CD14-positive monocyte (primary cell): ENCODE data around the gene RALY. TPM values are rescaled to one million over a fixed set of nuclear protein-coding genes. Genes with fewer than 3 reads are reported as not detected.

ENCODE experiments used
- DNase-seq, 3 donors: peaks; one replicate each; pipeline ENCODE4 v3.0.0-alpha.2; 2011 to 2022
- H2AFZ ChIP-seq: 2 replicates; pipeline ENCODE4 v1.6.0; 2012; ENCODE audit warnings: mild to moderate bottlenecking, low read depth, low read length, inconsistent platforms; ENCODE audit not compliant: insufficient read depth, poor library complexity, severe bottlenecking
- H3K27ac ChIP-seq, 2 donors: 1 replicate in 1 of 2; 2 replicates in 1 of 2; pipeline ENCODE4 v1.5.1; 2012 to 2013; ENCODE audit warnings: low read length in 2 of 2, control low read depth in 1 of 2, inconsistent platforms in 1 of 2, low read depth in 1 of 2, mild to moderate bottlenecking in 1 of 2
- H3K27me3 ChIP-seq, 2 donors: one replicate each; pipeline versions ENCODE4 v1.6.0 to v1.6.1; 2011 to 2013; ENCODE audit warnings: low read length in 2 of 2; ENCODE audit not compliant: control insufficient read depth in 2 of 2, insufficient read depth in 2 of 2
- H3K36me3 ChIP-seq, 2 donors: replicated peaks in 1 of 2; 1 replicate in 1 of 2; 2 replicates in 1 of 2; pipeline versions ENCODE4 v1.5.1 to v1.6.1; 2012 to 2013; ENCODE audit warnings: low read length in 2 of 2, control low read depth in 1 of 2, inconsistent platforms in 1 of 2, mild to moderate bottlenecking in 1 of 2; ENCODE audit not compliant: insufficient read depth in 2 of 2, control insufficient read depth in 1 of 2
- H3K4me1 ChIP-seq, 2 donors: 1 replicate in 1 of 2; 2 replicates in 1 of 2; pipeline versions ENCODE4 v1.5.1 to v1.6.1; 2012 to 2013; ENCODE audit warnings: low read length in 2 of 2, control low read depth in 1 of 2, inconsistent platforms in 1 of 2, mild to moderate bottlenecking in 1 of 2, moderate library complexity in 1 of 2; ENCODE audit not compliant: insufficient read depth in 2 of 2, control insufficient read depth in 1 of 2
- H3K4me2 ChIP-seq: replicated peaks from 2 replicates; pipeline ENCODE3; 2012; ENCODE audit warnings: low read length, moderate library complexity, mild to moderate bottlenecking; ENCODE audit not compliant: poor library complexity, severe bottlenecking; ENCODE audit errors: extremely low read depth
- H3K4me3 ChIP-seq, 3 experiments: fragments of 200-600 bp in 1 of 3; sonication (generic) in 1 of 3; replicated peaks in 1 of 3; 1 replicate in 2 of 3; 2 replicates in 1 of 3; pipeline ENCODE4 v1.5.1; 2011 to 2013; ENCODE audit warnings: low read length in 3 of 3, mild to moderate bottlenecking in 3 of 3, control low read depth in 2 of 3, low read depth in 2 of 3, inconsistent platforms in 1 of 3, moderate library complexity in 1 of 3
- H3K79me2 ChIP-seq: 2 replicates; pipeline ENCODE4 v1.6.0; 2012; ENCODE audit warnings: mild to moderate bottlenecking, control low read depth, inconsistent platforms, low read length, moderate library complexity; ENCODE audit not compliant: insufficient read depth
- H3K9ac ChIP-seq: 2 replicates; pipeline ENCODE4 v1.6.0; 2017; ENCODE audit warnings: low read length, mild to moderate bottlenecking; ENCODE audit not compliant: insufficient read depth, poor library complexity, severe bottlenecking
- H3K9me3 ChIP-seq, 2 donors: replicated peaks in 1 of 2; 1 replicate in 1 of 2; 2 replicates in 1 of 2; pipeline versions ENCODE4 v1.5.1 to v1.6.1; 2012 to 2013; ENCODE audit warnings: low read length in 2 of 2, control low read depth in 1 of 2; ENCODE audit not compliant: control insufficient read depth in 1 of 2, insufficient read depth in 1 of 2
- H4K20me1 ChIP-seq: 2 replicates; pipeline ENCODE4 v1.6.0; 2012; ENCODE audit warnings: mild to moderate bottlenecking, low read length, control low read depth, moderate library complexity; ENCODE audit not compliant: insufficient read depth
- H3K27ac Mint-ChIP-seq, 7 donors: one replicate each; pipeline ENCODE4 v1.8.0; 2020; ENCODE audit warnings: mild to moderate bottlenecking in 7 of 7, mixed read lengths in 7 of 7, moderate library complexity in 6 of 7, inconsistent platforms in 2 of 7
- H3K27me3 Mint-ChIP-seq, 3 donors: one replicate each; pipeline ENCODE4 v1.8.0; 2021 to 2022; ENCODE audit warnings: low read depth in 3 of 3, mild to moderate bottlenecking in 3 of 3, mixed read lengths in 3 of 3, moderate library complexity in 3 of 3, inconsistent platforms in 1 of 3
- H3K36me3 Mint-ChIP-seq, 2 donors: one replicate each; pipeline ENCODE4 v1.8.0; 2020; ENCODE audit warnings: mixed read lengths in 2 of 2, inconsistent platforms in 1 of 2, mild to moderate bottlenecking in 1 of 2
- H3K4me1 Mint-ChIP-seq: one replicate; pipeline ENCODE4 v1.8.0; 2020; ENCODE audit warnings: mild to moderate bottlenecking, mixed read lengths
- H3K4me3 Mint-ChIP-seq, 2 donors: one replicate each; pipeline ENCODE4 v1.8.0; 2020; ENCODE audit warnings: mild to moderate bottlenecking in 2 of 2, mixed read lengths in 2 of 2, moderate library complexity in 1 of 2
- H3K9me3 Mint-ChIP-seq, 7 donors: one replicate each; pipeline ENCODE4 v1.8.0; 2020 to 2022; ENCODE audit warnings: mixed read lengths in 7 of 7, mild to moderate bottlenecking in 6 of 7, moderate library complexity in 6 of 7, inconsistent platforms in 2 of 7
- WGBS: methylation state at CpG from one replicate; pipeline ENCODE4 v1.1.5; 2013; ENCODE audit warnings: missing lambda C conversion rate; ENCODE audit not compliant: insufficient coverage; 5-methylcytosine and 5-hydroxymethylcytosine counted together
- intact Hi-C, 2 donors: fragments of 100-400 bp; cut with micrococcal nuclease; formaldehyde crosslinking; loops; one replicate each; pipeline versions ENCODE4 v1.15.0 to v1.15.1; 2023
- polyA plus RNA-seq, 3 donors: library from polyadenylated mRNA; depleted of rRNA in 1 of 3; unstranded in 2 of 3; stranded (reverse) in 1 of 3; fragments of 300-500 nt in 2 of 3; fragments of >200 nt in 1 of 3; fragmentation: Illumina TruSeq in 2 of 3; gene quantifications; 1 replicate in 2 of 3; 2 replicates in 1 of 3; pipeline ENCODE4 v1.2.3, GENCODE V29; 2012 to 2021
- TF ChIP-seq, protein P1 (sequence below): fragments of 200-600 bp; IDR thresholded peaks from one replicate; pipeline ENCODE4 v1.8.0; 2022; ENCODE audit warnings: antibody characterized with exemption, mild to moderate bottlenecking

RALY gene
- polyA plus RNA-seq, 3 donors, result 88.4 to 154 (median 152) TPM

DNA sequence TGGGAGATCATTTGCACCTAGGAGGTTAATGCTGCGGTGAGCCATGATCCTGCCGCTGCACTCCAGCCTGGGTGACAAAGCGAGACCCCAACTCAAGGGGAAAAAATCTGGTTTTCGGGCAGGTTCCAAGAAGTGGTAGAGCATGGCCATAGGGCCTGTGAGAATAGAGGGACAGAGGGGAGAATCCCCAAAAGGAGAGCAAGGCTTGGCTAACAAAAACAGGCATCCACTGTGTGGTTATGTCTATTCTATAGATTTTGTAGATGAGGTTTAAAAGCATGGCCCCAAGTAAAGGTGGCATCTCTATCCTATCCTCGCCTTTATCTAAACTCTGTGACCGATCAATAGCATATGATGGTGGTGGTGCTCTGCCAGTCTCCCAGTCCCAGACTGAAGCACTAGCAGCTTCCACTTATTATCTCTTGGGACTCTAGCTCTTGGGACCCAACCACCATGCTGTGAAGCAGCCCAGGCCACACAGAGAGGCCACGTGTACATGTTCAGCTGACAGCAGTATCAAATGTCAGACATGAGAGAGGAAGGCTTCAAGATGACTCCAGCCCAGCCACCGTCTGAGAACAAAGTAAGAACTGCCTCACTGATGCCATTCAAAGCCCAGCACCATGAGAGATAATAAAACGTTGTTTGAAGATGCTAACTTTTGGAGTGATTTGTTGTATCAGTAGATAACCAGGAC lies 90.7 kb downstream of the RALY start:
- Histone ChIP-seq H3K4me2 (no peak overlapping the region), H3K4me3 (no peak overlapping the region), H3K9me3 (no peaks in the 10 kb centered on the region), H3K27me3 (no peaks in the 10 kb centered on the region), H3K36me3 (peaks cover 78 to 97% of the 10 kb centered on the region in 2 donors), H3K9ac (no peak overlapping the region), H4K20me1 (peaks cover 93% of the 10 kb centered on the region), H3K79me2 (peaks cover 23% of the 10 kb centered on the region), H3K27ac (peak overlapping the region in 1 of 2 donors; percentile 42), H2AFZ (no peak overlapping the region), H3K4me1 (no peaks in the 10 kb centered on the region)
- Mint-ChIP-seq H3K9me3 (no peaks in the 10 kb centered on the region), H3K4me3 (no peak overlapping the region), H3K36me3 (peaks cover 69 to 89% of the 10 kb centered on the region in 2 donors), H3K27me3 (no peaks in the 10 kb centered on the region), H3K4me1 (peaks cover 2% of the 10 kb centered on the region), H3K27ac (peak overlapping the region in 6 of 7 donors; percentile 2 to 58 (median 32))
- intact Hi-C loops, result no loop called here
- no peak for DNase-seq
- 100% methylated on average over 6 of the region's 9 CpGs for WGBS
- TF ChIP-seq, protein P1, sequence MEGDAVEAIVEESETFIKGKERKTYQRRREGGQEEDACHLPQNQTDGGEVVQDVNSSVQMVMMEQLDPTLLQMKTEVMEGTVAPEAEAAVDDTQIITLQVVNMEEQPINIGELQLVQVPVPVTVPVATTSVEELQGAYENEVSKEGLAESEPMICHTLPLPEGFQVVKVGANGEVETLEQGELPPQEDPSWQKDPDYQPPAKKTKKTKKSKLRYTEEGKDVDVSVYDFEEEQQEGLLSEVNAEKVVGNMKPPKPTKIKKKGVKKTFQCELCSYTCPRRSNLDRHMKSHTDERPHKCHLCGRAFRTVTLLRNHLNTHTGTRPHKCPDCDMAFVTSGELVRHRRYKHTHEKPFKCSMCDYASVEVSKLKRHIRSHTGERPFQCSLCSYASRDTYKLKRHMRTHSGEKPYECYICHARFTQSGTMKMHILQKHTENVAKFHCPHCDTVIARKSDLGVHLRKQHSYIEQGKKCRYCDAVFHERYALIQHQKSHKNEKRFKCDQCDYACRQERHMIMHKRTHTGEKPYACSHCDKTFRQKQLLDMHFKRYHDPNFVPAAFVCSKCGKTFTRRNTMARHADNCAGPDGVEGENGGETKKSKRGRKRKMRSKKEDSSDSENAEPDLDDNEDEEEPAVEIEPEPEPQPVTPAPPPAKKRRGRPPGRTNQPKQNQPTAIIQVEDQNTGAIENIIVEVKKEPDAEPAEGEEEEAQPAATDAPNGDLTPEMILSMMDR, result no peak

DNA sequence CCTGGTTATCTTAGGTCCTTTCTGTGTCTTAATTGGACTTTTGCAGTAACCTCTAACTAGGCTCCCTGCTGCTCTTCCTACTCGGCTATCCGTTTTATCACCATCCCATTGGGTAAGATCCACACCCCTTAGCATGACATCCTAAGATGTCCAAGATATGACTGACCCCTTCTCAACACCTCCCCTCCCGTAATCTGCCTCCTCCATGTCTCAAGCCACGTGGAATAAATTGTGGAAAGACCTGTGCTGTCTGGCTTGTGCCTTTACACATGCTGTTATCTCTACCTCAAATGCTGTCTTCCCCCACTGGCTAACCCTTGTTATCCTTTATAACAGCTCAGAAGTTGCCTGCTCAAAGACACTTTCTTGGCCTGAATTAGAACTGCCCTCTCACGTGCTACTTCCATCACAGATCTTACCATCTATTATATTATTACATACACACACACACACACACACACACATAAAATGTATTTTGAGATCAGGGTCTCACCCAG lies 91.9 kb downstream of the RALY start:
- Histone ChIP-seq H4K20me1 (peaks cover 95% of the 10 kb centered on the region), H3K79me2 (peaks cover 32% of the 10 kb centered on the region), H3K27me3 (no peaks in the 10 kb centered on the region), H3K9me3 (no peaks in the 10 kb centered on the region), H3K4me3 (no peak overlapping the region), H3K4me1 (no peaks in the 10 kb centered on the region), H3K4me2 (no peak overlapping the region), H2AFZ (no peak overlapping the region), H3K9ac (no peak overlapping the region), H3K27ac (peak overlapping the region in 1 of 2 donors; percentile 6), H3K36me3 (peaks cover 77 to 97% of the 10 kb centered on the region in 2 donors)
- intact Hi-C loops, result no loop called here
- no peak for DNase-seq
- Mint-ChIP-seq H3K27me3 (no peaks in the 10 kb centered on the region), H3K36me3 (peaks cover 71 to 89% of the 10 kb centered on the region in 2 donors), H3K4me3 (no peak overlapping the region), H3K4me1 (peaks cover 2% of the 10 kb centered on the region), H3K9me3 (no peaks in the 10 kb centered on the region), H3K27ac (peak overlapping the region in 3 of 7 donors; percentile 43 to 71 (median 62))
- TF ChIP-seq, protein P1, result no peak
- WGBS, result 98% methylated on average over 5 of the region's 5 CpGs
